GM12872 (cell line): ENCODE data around the gene FRMD4A.

Experiments used
- TF ChIP-seq, protein P1 (sequence below): IDR thresholded peaks from 3 replicates; pipeline ENCODE4 v1.5.1; 2011; ENCODE audit warnings: low read depth, mild to moderate bottlenecking, low read length, moderate library complexity; ENCODE audit not compliant: insufficient read depth

FRMD4A gene

DNA sequence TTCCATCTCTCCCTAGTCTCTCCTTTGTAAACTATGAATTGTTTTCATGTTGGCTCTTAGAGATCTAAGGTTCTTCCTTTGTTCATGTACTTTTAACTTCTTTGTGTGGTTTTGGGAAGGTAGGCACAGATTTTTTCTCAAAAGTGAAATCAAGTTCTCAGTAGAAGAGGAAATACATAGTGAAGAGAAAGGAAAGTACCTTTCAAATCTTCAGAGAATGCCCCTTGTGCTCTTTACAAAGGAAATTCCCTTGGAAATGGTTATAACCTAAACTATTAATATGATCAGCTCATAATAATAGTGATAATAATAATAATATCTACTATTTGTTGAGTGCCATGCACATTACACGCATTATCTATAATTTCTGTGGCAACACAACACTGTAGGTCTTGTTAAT lies 425.4 kb downstream of the FRMD4A start:
- TF ChIP-seq, protein P1, sequence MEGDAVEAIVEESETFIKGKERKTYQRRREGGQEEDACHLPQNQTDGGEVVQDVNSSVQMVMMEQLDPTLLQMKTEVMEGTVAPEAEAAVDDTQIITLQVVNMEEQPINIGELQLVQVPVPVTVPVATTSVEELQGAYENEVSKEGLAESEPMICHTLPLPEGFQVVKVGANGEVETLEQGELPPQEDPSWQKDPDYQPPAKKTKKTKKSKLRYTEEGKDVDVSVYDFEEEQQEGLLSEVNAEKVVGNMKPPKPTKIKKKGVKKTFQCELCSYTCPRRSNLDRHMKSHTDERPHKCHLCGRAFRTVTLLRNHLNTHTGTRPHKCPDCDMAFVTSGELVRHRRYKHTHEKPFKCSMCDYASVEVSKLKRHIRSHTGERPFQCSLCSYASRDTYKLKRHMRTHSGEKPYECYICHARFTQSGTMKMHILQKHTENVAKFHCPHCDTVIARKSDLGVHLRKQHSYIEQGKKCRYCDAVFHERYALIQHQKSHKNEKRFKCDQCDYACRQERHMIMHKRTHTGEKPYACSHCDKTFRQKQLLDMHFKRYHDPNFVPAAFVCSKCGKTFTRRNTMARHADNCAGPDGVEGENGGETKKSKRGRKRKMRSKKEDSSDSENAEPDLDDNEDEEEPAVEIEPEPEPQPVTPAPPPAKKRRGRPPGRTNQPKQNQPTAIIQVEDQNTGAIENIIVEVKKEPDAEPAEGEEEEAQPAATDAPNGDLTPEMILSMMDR, result no peak

DNA sequence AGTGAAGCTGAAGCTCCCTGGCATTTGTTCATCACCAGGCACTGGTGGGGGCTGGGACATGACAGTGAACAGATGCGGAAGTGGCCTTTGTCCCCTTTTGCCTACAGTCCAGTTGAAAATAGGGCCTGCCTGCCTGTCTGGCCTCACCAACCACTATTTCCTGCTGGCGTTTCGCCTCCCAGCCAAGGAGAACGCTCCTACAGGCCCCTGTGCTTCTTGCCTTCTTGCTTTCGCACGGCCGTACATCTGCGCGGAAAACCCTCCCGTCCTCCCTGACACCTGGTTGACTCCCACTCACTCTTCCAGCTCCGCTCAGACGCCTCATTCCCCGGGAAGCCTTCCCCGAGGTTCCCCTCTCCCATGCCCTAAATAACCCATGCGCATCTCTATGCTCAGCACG lies 426.7 kb downstream of the FRMD4A start:
- TF ChIP-seq, protein P1, result no peak

DNA sequence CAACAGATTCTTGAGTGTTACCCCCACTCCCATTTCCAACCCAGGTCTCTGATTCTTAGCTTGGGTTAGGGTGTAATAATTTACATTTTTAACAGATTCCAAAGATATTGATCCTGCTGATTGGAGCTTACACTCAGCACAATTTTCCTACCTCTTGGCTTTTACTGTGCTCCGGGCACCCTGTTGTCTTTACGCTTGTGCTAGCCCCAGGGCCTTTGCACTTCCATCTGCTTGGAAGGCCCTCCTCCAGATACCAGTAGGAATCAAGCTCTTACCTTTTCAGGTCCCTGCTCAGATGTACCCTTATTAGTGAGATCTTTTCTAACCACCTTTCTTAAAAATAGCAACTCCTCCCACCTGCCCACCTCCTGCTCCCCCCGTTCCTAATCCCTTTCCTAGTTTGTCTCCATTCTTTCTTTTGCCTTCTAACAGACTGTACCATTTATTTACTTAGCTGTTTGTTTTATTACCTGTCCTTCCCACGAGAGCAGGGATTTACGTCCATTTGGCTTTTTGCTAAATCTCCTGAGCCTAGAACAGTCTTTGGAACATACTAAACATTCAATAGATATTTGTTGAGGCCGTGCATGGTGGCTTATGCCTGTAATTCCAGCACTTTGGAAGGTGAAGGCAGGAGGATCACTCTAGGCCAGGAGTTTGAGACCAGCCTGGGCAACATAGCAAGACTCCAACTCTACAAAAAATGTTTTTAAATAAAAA lies 427.7 kb downstream of the FRMD4A start:
- TF ChIP-seq, protein P1, result no peak

DNA sequence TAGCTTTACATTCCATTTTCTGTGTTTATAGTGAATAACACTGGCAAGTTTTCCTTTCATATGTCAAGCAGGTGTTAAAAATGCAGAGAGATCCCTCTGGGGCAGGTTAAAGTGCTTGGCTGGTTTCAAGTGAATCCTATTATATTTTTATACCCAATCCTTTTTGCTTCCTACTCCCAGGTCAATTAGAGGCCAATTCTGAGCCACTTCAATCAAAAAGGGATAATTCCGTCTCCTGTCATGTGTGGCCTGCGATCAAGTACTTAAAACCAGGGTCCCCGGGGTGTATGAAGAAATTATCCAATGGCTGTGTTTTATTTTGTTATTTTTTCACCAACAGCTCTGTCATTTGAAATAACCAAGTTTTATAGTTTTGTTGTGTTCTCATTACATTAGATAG lies 430.8 kb downstream of the FRMD4A start:
- TF ChIP-seq, protein P1, result no peak

DNA sequence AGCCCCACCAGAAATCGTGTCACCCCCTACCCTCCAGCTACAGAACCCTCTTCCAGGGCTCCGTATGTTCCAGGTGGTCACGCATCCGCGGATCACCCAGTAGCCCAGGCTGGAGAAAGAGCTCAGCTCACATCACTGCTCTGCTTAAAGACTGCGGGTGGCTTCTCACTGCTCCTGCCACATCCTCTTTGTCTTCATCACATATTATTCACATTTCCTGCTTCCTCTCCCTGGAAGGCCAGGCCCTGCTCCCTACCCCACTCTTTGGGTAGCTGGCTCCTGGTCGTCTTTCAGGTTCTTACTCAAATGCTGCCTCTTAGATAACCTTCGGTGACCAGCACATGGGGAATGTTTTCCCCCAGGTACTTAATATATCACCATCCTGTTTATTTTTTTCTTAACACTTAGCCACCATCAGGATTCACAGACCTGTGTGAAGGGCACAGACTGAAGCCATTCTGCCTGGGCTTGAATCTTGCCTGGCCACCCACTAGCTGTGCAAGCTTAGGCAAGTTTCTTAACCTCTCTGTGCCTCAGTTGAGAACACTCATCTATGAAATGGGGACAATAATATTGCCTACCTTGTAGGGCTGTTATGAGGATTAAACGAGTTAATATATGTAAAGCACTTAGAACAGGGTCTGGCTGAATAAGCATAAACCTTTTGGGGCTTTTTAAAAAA lies 436.2 kb downstream of the FRMD4A start:
- TF ChIP-seq, protein P1, result no peak

DNA sequence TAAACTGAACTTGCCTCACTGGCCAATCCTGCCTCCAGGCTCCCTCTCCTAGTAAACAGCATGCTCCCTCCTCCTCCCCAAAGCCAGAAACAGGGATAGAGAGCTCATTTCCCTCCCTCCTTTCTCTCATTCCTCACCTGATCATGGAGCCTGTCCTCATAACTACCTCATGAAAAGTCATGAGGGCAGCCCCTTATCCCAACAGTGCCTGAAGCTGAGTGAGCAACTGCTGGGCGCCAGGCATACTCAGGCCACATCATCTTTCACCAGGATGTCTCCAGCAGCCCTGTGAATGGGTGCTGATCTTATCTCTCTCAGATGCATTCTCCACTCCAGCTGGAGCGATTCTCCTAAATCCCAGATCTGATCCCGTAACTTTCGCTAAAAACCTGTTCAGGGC lies 436.8 kb downstream of the FRMD4A start:
- TF ChIP-seq, protein P1, result no peak

DNA sequence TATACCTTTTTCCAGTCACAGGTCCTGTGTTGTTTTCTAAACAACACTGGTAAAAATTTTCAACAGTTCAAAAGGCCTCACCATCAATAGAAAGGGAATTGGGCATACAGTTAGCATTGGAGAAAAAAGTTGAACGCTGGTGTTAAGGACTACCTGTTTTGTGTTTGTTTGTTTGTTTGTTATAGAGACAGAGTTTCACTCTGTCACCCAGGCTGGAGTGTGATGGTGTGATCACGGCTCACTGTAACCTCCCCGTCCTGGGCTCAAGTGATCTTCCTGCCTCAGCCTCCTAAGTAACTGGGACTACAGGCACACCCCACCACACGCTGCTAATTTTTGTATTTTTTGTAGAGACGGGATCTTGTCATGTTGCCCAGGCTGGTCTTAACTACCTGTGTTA lies 437.9 kb downstream of the FRMD4A start:
- TF ChIP-seq, protein P1, result no peak
